CD4-positive, alpha-beta T cell (primary cell): ENCODE data around the gene ANKS1B. TPM values are rescaled to one million over a fixed set of nuclear protein-coding genes. Genes with fewer than 3 reads are reported as not detected.

ENCODE experiments used
- ATAC-seq: fragments of 200-7000 bp; cut with Tn5 transposase; one replicate; pipeline ENCODE4 v1.10.0; 2022; ENCODE audit warnings: mild to moderate bottlenecking; ENCODE audit not compliant: poor library complexity
- CTCF ChIA-PET: fragments of 350-600 bp; sonication (Branson Sonifier 250); formaldehyde crosslinking; loops from one replicate; lab custom pipeline; 2021; ENCODE audit warnings: antibody characterized with exemption, inconsistent platforms; lab: Charles Lee
- POLR2A ChIA-PET: fragments of 350-600 bp; sonication (Branson Sonifier 250); formaldehyde crosslinking; loops from one replicate; lab custom pipeline; 2021; ENCODE audit warnings: antibody characterized with exemption, inconsistent platforms; lab: Charles Lee
- DNase-seq, 14 experiments: peaks; one replicate each; pipeline ENCODE4 v3.0.0-alpha.2; 2013 to 2020; ENCODE audit warnings: mixed read lengths in 2 of 14
- H3K27ac ChIP-seq, 2 donors: one replicate each; pipeline versions ENCODE4 v1.5.1 to v1.7.0; 2013; ENCODE audit warnings: low read length in 2 of 2, low read depth in 1 of 2, mild to moderate bottlenecking in 1 of 2
- H3K27me3 ChIP-seq, 2 experiments: 1 replicate in 1 of 2; 2 replicates in 1 of 2; pipeline versions ENCODE4 v1.6.1 to v1.7.0; 2013; ENCODE audit warnings: low read length in 2 of 2, control low read depth in 1 of 2, mild to moderate bottlenecking in 1 of 2, moderate library complexity in 1 of 2; ENCODE audit not compliant: insufficient read depth in 2 of 2, control insufficient read depth in 1 of 2
- H3K36me3 ChIP-seq: one replicate; pipeline ENCODE4 v1.6.1; 2013; ENCODE audit warnings: low read length, control low read depth; ENCODE audit not compliant: insufficient read depth
- H3K4me1 ChIP-seq: one replicate; pipeline ENCODE4 v1.6.1; 2013; ENCODE audit warnings: low read length, control low read depth; ENCODE audit not compliant: insufficient read depth
- H3K4me3 ChIP-seq: one replicate; pipeline ENCODE4 v1.5.1; 2013; ENCODE audit warnings: mild to moderate bottlenecking, low read length, moderate library complexity
- H3K9me3 ChIP-seq, 2 experiments: 1 replicate in 1 of 2; 2 replicates in 1 of 2; pipeline versions ENCODE4 v1.6.1 to v1.7.0; 2013; ENCODE audit warnings: low read length in 2 of 2, mild to moderate bottlenecking in 2 of 2, control low read depth in 1 of 2, moderate library complexity in 1 of 2; ENCODE audit not compliant: control insufficient read depth in 1 of 2, insufficient read depth in 1 of 2
- H3K27ac Mint-ChIP-seq: one replicate; pipeline ENCODE4 v1.8.0; 2020; ENCODE audit warnings: mixed read lengths
- H3K27me3 Mint-ChIP-seq: one replicate; pipeline ENCODE4 v1.8.0; 2021; ENCODE audit warnings: mixed read lengths
- H3K36me3 Mint-ChIP-seq: one replicate; pipeline ENCODE4 v1.8.0; 2021; ENCODE audit warnings: low read depth, mixed read lengths
- H3K4me1 Mint-ChIP-seq: one replicate; pipeline ENCODE4 v1.8.0; 2021; ENCODE audit warnings: low read depth, mixed read lengths
- H3K4me3 Mint-ChIP-seq: one replicate; pipeline ENCODE4 v1.8.0; 2020; ENCODE audit warnings: mild to moderate bottlenecking, mixed read lengths
- H3K9me3 Mint-ChIP-seq: one replicate; pipeline ENCODE4 v1.8.0; 2020; ENCODE audit warnings: mixed read lengths
- CTCF ChIP-seq: fragments of 200-600 bp; IDR thresholded peaks from one replicate; pipeline ENCODE4 v1.8.0; 2022; ENCODE audit warnings: antibody characterized with exemption, mild to moderate bottlenecking
- intact Hi-C, 2 experiments: fragments of 100-400 bp; cut with DNase I in 1 of 2; cut with micrococcal nuclease in 1 of 2; formaldehyde crosslinking; loops; one replicate each; pipeline versions ENCODE4 v1.15.1 to v1.9.0; 2023 to 2025; cut with DNase I, micrococcal nuclease
- total RNA-seq, 174 experiments: library from RNA in 2 of 174; stranded (reverse) in 2 of 174; gene quantifications; one replicate each; pipeline ENCODE4 v1.2.3 and lab custom pipeline; 2021 to 2026

Gene ANKS1B
- total RNA-seq, 2 experiments from 2014 or later: 0.16 to 1.1 TPM

DNA sequence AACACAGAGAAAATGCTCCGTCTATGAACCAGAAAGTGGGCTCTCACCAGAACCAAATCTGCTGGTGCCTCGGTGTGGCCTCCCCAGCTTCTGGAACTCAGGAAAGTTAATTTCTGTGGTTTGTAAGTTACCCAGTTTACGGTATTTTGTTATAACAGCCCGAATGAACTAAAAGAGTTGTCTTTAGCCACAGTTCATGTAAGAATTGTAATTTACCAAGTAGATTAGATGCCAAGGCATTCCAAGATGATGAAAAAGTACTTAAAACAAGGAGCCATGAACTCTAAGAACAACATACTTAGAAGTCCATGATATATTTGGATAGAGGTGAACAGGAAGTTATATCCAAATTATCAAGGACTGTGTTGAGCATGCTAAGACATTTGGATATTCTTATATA, 597.1 kb downstream of the ANKS1B start:
- Mint-ChIP-seq H3K9me3 (peaks cover 2% of the 10 kb centered on the region), H3K4me1 (no peaks in the 10 kb centered on the region), H3K27ac (no peak overlapping the region), H3K36me3 (no peaks in the 10 kb centered on the region), H3K27me3 (no peaks in the 10 kb centered on the region), H3K4me3 (no peak overlapping the region)
- CTCF ChIA-PET: no interaction called here
- POLR2A ChIA-PET: no interaction called here
- H3K27ac ChIP-seq: no peak overlapping the region
- no peaks in the 10 kb centered on the region for H3K27me3 ChIP-seq
- H3K9me3 ChIP-seq: peaks cover 0 to 8% of the 10 kb centered on the region in 2 experiments
- no peak for ATAC-seq
- DNase-seq: no peak
- H3K4me1 ChIP-seq: no peaks in the 10 kb centered on the region
- TF ChIP-seq CTCF: no peak
- intact Hi-C loops: no loop called here
- H3K4me3 ChIP-seq: no peak overlapping the region
- H3K36me3 ChIP-seq: no peaks in the 10 kb centered on the region

DNA sequence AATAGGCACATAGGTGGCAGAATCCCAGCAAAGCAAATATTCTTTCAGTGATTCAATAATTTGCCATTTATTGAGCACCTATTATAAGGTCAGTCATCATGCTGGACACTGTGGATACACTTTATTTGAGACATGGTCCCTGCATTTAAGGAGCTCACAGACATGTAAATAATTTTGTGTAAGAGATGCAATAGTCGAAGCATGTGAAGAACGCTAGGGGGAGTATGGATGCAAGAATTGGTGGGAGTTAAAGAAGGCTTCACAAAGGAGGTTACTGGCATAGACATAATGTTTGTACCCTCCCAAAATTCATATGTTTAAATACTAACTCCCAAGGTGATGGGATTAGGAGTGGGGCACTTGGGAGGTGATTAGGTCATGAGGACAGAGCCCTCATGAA, 597.8 kb downstream of the ANKS1B start:
- DNase-seq (no peak), ATAC-seq (no peak)
- Histone ChIP-seq H3K36me3 (no peaks in the 10 kb centered on the region), H3K4me1 (no peaks in the 10 kb centered on the region), H3K4me3 (no peak overlapping the region), H3K9me3 (peaks cover 0 to 8% of the 10 kb centered on the region in 2 experiments), H3K27ac (no peak overlapping the region), H3K27me3 (no peaks in the 10 kb centered on the region)
- CTCF ChIA-PET: no interaction called here
- no peak for TF ChIP-seq CTCF
- intact Hi-C loops: no loop called here
- Mint-ChIP-seq H3K4me1 (no peaks in the 10 kb centered on the region), H3K4me3 (no peak overlapping the region), H3K27ac (no peak overlapping the region), H3K36me3 (no peaks in the 10 kb centered on the region), H3K27me3 (no peaks in the 10 kb centered on the region), H3K9me3 (peaks cover 2% of the 10 kb centered on the region)
- POLR2A ChIA-PET: no interaction called here

DNA sequence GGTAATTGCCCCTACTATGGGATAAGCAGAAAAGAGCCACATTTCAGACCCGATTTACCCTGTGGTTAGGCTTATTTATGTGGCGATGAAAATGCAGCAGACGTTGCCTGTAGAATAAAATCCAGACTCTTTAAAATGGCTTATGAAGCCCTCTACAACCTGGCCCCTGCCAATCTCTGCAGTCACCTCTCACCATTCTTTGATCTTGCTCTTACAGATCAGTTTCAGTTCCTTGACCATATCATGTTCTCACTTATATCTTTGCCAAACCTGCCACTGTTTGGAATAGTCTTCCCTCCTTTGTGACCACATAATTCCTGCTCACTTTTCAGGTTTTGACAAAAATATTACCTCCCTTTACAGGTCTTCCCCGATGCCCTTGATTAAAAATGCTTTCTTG, 601.5 kb downstream of the ANKS1B start:
- peaks cover 4% of the 10 kb centered on the region for H3K9me3 Mint-ChIP-seq
- TF ChIP-seq CTCF: no peak
- no peak overlapping the region for H3K27ac Mint-ChIP-seq
- no peak overlapping the region for H3K4me3 Mint-ChIP-seq
- no peaks in the 10 kb centered on the region for H3K36me3 Mint-ChIP-seq
- Histone ChIP-seq H3K4me1 (no peaks in the 10 kb centered on the region), H3K27me3 (no peaks in the 10 kb centered on the region), H3K4me3 (no peak overlapping the region), H3K36me3 (no peaks in the 10 kb centered on the region), H3K27ac (no peak overlapping the region), H3K9me3 (peaks cover 0 to 3% of the 10 kb centered on the region in 2 experiments)
- CTCF ChIA-PET: no interaction called here
- H3K4me1 Mint-ChIP-seq: no peaks in the 10 kb centered on the region
- DNase-seq (no peak), ATAC-seq (no peak)
- intact Hi-C loops: no loop called here
- POLR2A ChIA-PET: no interaction called here
- no peaks in the 10 kb centered on the region for H3K27me3 Mint-ChIP-seq
